Right ventricle myocardium superior (tissue), 1 donor: Measurements from ENCODE around the gene PMPCB. TPM values are rescaled to one million over a fixed set of nuclear protein-coding genes. Genes with fewer than 3 reads are reported as not detected.
"Not testable (repeated sequence)": the region's sequence is repeated elsewhere in the genome, so short reads cannot be mapped to it uniquely, and the experiment has no call there.

ENCODE experiments used
- ATAC-seq: fragments of 200-7000 bp; cut with Tn5 transposase; one replicate; pipeline ENCODE4 v1.9.1; 2020; ENCODE audit warnings: mild to moderate bottlenecking; ENCODE audit not compliant: poor library complexity
- DNase-seq: peaks from one replicate; pipeline ENCODE4 v3.0.0-alpha.2; 2020
- intact Hi-C: fragments of 100-400 bp; cut with DNase I; formaldehyde crosslinking; loops from one replicate; pipeline ENCODE4 v1.11.2; 2022
- long read RNA-seq: library from polyadenylated mRNA; unstranded; transcript quantifications from one replicate; pipeline ENCODE4 v2.0.0, GENCODE V29; 2021
- total RNA-seq: library from RNA; stranded (reverse); fragmentation: NEBNext Ultra II Directional; extraction: Animal tissue kit (Norgen Biotek cat#: 25700); gene quantifications from one replicate; pipeline ENCODE4 v1.2.1, GENCODE V29; 2021
- donor health status: DM: no; HTN: yes; CAD: no; lungs with severe emphysema.

The PMPCB gene, protein sequence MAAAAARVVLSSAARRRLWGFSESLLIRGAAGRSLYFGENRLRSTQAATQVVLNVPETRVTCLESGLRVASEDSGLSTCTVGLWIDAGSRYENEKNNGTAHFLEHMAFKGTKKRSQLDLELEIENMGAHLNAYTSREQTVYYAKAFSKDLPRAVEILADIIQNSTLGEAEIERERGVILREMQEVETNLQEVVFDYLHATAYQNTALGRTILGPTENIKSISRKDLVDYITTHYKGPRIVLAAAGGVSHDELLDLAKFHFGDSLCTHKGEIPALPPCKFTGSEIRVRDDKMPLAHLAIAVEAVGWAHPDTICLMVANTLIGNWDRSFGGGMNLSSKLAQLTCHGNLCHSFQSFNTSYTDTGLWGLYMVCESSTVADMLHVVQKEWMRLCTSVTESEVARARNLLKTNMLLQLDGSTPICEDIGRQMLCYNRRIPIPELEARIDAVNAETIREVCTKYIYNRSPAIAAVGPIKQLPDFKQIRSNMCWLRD
- total RNA-seq, result 73.7 TPM
- long read RNA-seq, transcript PMPCB-201 (13 exons, 2,472 nt), result major isoform, 113 of 132 reads
- long read RNA-seq, transcript PMPCB-202 (12 exons, 1,714 nt), result minor isoform, 7 of 132 reads
- long read RNA-seq, partial matches to known transcripts, result 3 of 132 reads
- long read RNA-seq, other reads (novel, unspliced or antisense), result 9 of 132 reads

DNA sequence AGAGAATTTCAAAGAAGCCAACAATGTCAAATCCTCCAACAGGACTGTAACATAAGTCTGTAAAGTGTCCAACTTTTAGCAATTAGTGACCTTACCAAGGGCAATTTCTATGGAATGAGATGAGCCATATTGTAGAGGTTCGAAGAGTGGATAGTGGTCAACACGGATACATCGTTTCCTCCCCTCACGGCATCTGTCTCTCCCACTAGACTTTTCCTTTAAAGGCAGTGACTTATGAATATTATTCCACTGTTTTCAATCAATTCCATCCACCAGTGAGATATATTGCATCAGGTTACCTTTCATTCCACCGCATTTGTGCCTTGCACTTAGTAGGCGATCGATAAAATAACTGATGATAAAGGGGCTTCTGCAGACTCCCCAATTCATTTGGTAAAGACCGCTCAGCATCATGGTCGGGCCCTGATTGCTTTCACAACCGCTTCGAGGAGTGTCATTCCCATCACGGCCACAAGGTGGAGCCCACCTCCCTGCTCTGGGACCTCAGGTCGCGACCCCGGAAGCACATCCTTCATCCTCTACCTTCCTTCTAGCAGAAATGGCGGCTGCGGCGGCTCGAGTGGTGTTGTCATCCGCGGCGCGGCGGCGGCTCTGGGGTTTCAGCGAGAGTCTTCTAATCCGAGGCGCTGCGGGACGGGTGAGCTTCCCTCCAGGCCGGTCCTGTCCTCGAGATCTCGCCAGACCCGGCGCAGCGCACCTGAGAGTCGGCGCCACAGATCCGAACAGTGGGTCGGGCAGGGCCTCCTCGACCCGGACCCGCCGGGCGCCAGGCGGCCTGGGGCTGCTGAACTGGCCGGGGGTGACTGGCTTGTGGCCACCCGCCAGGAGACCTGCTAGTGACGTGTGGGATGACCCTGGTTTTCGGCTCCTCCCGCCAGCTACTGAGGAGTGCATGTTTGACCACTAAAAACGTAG is at the start of gene PMPCB:
Gene PMPCB, plus strand, starts transcription at position 535 of the 936 bp plus-strand sequence. Its CDS starts 25 bp downstream, at position 560.
- intact Hi-C loops, result no loop called here
- DNase-seq, result peak; percentile 98
- ATAC-seq, result peak; percentile 99

DNA sequence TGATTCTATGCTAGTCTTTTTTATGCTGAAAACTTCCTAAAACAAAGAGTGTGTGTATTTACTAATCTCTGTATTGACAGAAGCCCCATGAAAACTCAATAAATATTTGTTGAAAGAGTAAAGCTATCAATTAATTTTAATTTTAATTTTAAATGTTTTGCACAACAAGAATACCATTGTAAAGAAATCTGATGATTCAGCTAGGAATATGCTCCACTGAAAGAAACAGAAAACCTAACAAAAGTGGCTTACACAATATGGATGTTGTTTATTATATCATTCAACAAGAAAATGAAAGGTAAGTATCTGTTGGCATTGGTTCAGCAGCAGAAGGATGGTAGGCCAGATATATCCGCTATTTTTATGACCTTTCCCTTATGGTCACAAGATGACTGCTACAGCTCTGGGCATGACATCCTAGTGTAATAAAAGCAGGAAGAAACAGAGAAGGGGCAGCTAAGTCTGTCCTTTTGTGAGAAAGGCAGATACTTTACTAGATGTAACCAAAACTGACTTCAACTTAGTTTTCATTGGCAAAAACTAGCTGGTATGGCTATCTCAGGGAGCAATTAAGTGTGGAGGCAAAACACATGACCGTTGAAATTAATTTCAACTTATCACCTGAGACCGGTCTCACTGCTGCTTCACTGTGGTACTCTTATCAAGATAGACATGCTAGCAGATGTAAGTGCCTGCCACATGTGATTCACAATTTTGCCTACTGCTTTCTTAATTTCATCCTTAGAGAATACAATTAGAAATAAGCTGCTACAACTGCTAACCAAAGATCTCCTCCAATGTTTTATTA is 43.3 kb upstream of the PMPCB start:
- ATAC-seq, intact Hi-C loops, DNase-seq: not testable (repeated sequence)

DNA sequence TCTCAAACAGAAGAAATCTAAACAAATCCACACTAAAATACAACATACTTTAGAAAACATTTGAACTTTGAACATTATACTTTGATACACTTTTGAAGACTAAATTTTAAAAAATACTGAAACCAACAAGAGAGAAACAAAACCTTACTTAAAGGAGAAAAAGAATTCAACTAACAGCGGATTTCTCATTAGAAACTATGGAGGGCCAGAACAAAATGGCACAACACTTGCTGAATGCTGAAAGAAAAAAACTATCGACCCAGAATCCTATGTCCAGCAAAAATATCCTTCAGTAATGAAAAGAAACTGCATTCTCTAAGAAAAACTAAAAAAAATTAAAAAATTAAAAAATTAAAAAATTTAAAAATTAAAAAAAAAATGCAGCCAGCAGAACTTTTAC is 33.2 kb upstream of the PMPCB start:
- DNase-seq, intact Hi-C loops, ATAC-seq: not testable (repeated sequence)

- intact Hi-C loops, ATAC-seq, DNase-seq: not testable (repeated sequence)
These were observed 31.0 kb upstream of the PMPCB start for GRCh38 chr7:103266229-103266628.

GRCh38 chr7:103273374-103273773 is 23.9 kb upstream of the PMPCB start:
- DNase-seq, intact Hi-C loops, ATAC-seq: not testable (repeated sequence)

DNA sequence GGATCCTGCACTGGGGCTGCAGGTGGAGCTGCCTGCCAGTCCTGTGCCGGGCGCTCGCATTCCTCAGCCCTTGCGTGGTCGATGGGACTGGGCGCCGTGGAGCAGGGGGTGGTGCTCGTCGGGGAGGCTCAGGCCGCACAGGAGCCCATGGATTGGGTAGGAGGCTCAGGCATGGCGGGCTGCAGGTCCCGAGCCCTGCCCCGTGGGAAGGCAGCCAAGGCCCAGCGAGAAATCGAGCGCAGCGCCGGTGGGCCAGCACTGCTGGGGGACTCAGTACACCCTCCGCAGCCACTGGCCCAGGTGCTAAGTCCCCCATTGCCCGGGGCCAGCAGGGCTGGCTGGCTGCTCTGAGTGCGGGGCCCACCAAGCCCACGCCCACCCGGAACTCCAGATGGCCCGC is 22.4 kb upstream of the PMPCB start:
- ATAC-seq, intact Hi-C loops, DNase-seq: not testable (repeated sequence)

DNA sequence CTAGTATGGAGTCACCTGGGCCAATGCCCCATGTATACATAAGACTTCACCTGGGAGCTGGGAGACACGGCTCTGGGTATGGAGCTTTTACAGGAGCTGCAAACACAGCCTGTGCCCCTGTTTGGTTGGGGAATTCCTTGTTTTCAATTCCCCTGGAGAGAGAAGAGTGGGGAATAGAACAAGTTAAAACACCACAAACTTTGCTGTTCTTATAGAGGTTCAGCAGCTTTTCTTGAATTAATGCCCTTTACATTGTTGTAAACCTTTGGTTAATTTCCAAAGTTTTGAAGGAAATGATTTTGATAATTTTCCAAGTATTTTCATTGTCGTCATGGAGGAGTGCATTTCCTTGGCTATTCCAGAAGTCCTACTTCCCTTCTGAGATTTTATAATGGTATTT is 19.0 kb upstream of the PMPCB start:
- ATAC-seq, intact Hi-C loops, DNase-seq: not testable (repeated sequence)

DNA sequence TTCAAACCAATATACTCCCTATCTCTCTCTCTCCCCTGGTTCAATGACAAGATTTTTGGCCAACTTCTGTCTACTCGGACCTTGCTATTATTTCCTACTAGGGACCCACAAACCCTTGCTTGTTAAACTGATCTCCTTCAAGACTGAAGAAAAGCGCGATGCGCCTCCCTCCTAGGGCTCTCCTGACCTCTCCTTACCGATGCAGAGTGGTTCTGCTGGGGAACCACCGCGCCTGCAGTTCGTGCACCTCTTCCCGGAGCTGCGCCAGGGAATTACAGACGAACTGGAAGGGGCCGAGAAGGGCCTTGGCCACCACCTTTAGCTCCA is 17.6 kb upstream of the PMPCB start:
- ATAC-seq, result peak; percentile 70
- DNase-seq, intact Hi-C loops: not testable (repeated sequence)

DNA sequence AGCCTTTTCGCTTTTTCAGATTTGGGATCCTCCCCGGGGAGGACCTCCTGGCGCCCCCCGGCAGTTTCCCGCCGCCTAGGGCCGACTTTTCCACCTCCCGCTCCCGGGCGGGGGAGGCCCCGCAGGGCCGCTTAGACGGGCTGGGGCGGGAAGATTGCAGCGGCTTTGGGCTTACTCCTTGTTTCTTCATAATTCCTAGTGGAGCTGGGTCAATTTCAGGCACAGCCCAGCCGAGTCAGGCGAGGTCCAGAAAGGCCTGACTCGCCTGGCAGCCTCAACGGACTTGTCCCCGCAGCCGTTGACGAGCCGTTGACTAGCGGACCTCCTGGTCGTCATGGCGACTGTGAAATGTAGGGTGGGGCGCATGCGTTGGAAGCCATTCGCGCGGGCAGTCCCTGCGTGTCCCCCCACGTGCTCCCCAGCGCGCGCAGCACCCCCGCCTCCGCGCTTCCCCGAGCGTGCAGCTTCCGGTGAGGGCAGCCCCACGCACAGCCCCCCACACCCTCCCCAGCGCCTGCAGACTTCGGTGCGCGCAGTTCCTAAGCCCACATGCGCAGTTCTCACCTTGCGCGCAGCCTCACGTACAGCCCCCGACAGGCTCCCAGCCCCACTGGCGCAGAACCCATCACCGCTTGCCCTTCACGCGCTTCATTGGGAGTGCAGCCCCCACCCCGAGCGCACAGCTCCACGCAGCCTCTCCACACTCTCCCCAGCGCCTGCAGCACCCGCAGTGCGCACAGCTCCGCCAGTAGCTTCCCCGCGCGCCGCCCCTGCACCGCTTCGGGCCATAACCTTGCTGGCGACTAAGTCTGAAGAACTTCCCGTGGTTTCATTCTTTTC is 17.1 kb upstream of the PMPCB start:
- ATAC-seq (peak; percentile 96), DNase-seq (peak; percentile 80)
- intact Hi-C loops, result not testable (repeated sequence)

DNA sequence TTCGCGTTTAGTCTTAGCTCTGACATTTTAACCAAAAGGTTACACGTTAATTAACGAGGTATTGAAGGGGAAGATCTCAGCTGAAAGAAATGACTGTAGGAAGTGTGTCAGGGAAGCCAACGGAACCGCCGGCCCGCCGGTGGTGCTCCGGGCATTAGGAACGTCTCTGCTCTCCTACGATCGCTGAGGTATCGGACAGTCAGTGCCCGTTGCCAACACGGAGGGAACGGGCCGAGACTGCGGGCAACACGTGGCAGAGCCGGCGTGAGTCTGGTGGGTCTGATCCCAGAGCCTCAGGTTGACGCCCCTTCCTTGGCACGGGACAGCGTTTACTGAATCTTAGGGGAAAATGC is 16.5 kb upstream of the PMPCB start:
- ATAC-seq (peak; percentile 65), DNase-seq (peak; percentile 50)
- intact Hi-C loops, result not testable (repeated sequence)

DNA sequence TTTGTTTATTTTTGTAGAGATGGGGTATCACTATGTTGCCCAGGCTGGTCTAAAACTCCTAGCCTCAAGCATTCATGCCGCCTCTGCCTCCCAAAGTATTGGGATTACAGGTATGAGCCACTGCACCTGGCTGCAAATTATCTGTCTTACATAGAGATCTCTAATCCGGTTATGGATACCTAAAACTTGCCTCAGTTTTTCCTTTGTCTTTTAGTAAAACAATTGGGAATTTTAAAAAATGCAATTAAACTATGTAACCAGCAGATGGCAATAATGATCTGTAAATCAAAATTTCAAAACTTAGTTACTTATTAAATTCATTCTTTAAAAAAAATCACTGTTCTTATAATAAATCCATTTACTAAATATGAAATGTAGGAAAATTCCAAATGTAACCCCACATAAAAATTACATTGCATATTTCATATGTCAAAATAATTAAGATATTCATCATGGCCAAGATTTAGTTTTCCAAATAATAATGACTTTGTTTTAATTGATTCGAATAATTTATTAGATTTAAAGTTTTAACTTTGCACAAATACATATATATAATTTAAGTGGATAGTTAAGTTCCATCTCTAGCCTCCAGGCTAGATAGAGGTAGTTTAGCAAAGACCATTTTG is 14.3 kb upstream of the PMPCB start:
- ATAC-seq, intact Hi-C loops, DNase-seq: not testable (repeated sequence)

DNA sequence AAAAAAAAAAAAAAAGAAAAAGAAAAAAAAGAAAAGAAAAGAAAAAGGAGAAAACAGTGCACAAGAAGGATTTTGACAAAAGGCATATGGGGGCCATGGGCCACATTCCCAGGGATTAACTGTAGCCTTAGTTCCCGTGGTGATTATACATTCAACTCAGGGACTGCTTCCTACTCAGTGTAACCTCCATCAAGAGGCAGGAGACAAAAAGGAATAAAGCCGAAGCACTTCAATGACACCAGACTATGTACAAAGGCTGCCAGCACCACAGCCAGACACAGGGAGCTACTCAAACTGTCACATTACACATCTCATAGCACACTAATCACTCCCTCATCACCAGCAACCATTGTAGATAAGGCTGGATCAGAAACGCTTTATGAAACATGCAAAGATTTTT is 5.1 kb upstream of the PMPCB start:
- DNase-seq (no peak), ATAC-seq (no peak)
- intact Hi-C loops, result no loop called here

DNA sequence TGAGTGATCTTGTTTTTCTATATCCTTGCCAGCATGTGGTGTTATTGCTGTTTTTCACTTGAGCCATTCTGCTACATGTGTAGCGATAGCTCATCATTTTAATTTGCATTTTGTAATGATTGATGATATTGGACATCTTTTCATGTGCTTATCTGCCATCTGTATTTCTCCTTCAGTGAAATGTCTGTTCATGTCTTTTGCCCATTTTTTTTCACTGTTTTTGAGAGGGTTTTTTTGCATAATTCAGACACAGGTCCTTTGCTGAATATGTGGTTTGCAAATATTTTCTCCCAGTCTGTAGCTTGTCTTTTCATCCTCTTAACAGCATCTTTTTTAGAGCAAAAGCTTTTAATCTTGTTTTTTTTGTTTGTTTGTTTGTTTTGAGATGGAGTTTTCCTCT is 3.7 kb upstream of the PMPCB start:
- intact Hi-C loops, result no loop called here
- ATAC-seq (no peak), DNase-seq (no peak)

DNA sequence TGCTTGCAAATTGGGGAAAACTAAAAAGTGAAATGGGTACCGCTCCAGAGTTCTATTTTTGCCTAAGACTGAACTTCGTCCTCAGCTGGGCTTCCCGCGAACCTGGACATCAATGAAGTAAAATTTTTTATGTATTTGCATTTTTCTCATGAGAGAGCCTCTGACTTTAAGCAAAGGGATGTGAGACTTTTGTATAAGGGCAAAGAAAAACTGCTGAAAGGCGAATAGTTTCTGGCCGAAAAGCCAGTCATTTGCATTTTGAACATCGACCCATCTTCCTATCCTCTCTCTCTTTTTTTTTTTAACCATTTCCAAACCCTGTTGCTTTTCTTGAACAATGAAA is 573 bp downstream of the PMPCB start:
- DNase-seq (no peak), ATAC-seq (no peak)
- intact Hi-C loops, result no loop called here

DNA sequence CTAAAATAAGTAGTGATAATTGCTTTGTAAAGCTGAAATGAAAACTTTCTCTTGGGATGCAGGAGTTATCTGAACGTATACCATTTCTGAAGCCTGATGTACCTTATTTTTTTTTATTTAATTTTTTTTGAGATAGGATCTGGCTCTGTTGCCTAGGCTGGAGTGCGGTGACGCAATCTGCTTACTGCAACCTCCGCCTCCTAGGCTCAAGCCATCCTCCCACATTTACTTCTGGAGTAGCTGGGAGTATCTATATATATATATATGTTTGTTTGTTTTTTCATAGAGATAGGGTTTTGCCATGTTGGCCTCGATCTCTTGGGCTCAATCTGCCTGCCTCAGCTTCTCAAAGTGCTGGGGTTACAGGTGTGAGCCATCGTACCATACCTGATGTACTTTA is 2.4 kb downstream of the PMPCB start:
- intact Hi-C loops, result no loop called here
- DNase-seq (no peak), ATAC-seq (no peak)

DNA sequence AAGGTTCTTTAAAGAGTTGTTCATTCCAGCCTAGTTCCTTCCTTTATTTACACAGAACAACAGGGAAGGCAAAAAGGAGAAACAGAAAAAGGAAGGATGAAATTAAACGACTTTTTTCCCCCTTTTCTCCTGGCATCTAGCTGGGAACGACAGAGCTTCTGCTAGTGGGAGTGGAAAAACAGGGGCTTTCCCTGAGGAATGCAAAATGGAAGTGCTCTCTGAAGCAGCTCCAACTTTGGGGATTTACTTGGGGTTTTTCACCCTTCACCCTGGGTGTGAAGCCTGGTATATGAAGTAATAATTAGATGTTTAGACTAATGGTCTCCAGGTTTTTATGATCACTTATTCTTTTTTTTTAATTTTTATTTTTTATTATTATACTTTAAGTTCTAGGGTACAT is 4.2 kb downstream of the PMPCB start:
- intact Hi-C loops, result no loop called here
- ATAC-seq (no peak), DNase-seq (no peak)
